NCI-H345 (cell line): ENCODE results near the gene MTM1.

Experiments
- DNase-seq: peaks from one replicate; lab custom pipeline; 2025; lab: John Stamatoyannopoulos, UW

MTM1 gene

DNA sequence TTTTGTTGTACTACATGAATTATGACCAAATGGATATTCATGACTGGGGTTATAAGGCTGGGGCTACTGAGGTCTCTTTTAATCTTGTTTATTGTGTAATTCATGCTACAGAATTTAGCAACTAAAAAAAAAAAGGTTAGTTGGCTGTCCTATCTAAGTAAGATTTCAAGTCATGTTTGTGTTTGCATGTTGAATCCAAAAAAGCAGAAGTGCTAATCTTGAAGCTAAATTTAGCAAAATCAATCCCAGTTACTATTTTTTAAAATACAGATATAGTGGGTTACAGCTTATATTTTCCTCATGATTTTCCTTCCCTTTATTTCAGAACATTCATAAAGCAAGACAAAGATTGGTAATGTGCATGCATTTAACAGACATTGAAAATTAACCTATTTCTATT, 144.2 kb downstream of the MTM1 start:
- no peak for DNase-seq

DNA sequence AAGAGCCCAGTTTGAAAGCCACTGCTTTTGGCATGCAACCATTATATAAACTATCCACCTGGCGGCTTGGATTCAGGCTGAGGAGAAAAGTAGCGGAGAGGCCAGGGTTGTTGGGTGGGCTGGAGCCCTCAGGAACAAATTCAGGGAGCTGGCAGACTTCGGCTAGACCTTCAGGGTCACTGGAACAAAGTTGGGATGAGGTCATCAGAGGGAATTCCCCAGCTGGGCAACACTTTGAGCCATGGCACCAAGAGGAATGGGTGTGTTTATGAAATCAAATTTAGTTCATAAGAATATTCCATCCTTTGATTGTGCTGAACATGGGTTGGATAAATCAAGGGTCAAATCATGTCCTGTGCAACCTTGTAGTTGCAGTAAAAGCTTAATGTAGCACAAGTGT, 146.8 kb downstream of the MTM1 start:
- no peak for DNase-seq

DNA sequence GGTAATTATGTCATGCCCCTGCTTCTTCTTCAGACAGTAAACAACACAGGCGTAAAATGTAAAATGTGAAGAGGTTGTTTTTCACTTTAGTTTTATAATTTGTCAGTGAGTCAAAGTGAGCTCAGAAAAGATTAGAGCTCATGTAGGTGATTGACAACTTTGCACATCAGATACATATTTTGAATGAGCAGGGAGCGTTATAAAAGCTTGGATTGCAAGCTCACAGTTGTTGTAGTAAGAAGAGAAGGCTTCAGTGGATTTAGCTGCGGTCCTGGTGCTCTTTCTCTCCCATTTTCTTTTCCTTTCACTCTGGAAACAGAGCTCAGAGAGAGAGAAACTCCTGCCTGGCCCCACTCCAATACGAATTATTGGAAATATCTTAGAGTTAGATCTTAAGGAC, 151.2 kb downstream of the MTM1 start:
- DNase-seq, result no peak
